Erythroblast (primary cell): ENCODE data around the gene ITLN1.

Experiments
- GATA1 ChIP-seq: IDR thresholded peaks from 2 replicates; pipeline ENCODE4 v1.6.1; 2011; ENCODE audit warnings: low read depth, mild to moderate bottlenecking, control low read depth, low read length, moderate library complexity
- POLR2A ChIP-seq: IDR thresholded peaks from 2 replicates; pipeline ENCODE4 v1.6.1; 2011; ENCODE audit warnings: mild to moderate bottlenecking, low read length

GRCh38 chr1:160837558-160838205, 47.3 kb downstream of the ITLN1 start:
- TF ChIP-seq POLR2A, result no peak
- no peak for TF ChIP-seq GATA1
